K562 (cell line): ENCODE measurements around the gene WLS. TPM values are rescaled to one million over a fixed set of nuclear protein-coding genes. Genes with fewer than 3 reads are reported as not detected.

Experiments used
- ATAC-seq: fragments of 200-7000 bp; cut with Tn5 transposase; 3 replicates; pipeline ENCODE4 v1.9.1; 2020; ENCODE audit warnings: moderate library complexity
- BruUV-seq: library from RNA; stranded (reverse); fragments of 400-500 nt; replicated peaks from 2 replicates; lab custom pipeline; 2021; lab: Mats Ljungman, UMichigan
- CTCF ChIA-PET: fragments of 300-600 bp; formaldehyde crosslinking; extraction: SDS; loops from one replicate; lab custom pipeline; 2021; ENCODE audit warnings: low intra/inter-chr PET ratio; lab: Yijun Ruan, JAX
- POLR2A ChIA-PET: fragments of 300-600, 350-650 bp; sonication (Branson Sonifier 250); formaldehyde crosslinking; extraction: SDS; loops from one replicate; lab custom pipeline; 2021; ENCODE audit warnings: antibody characterized with exemption, inconsistent platforms; lab: Yijun Ruan, JAX
- DNase-seq, 4 experiments: peaks; one replicate each; pipeline versions ENCODE4 v3.0.0 to v3.0.0-alpha.2; 2011 to 2018; ENCODE audit warnings: low spot score in 3 of 4, mixed read lengths in 3 of 4; ENCODE audit errors: extremely low read depth in 1 of 4
- FAIRE-seq: peaks from 2 replicates; lab custom pipeline; 2011; peaks lifted over from hg19 to GRCh38; lab: Jason Lieb, UNC
- H2AFZ ChIP-seq: 2 replicates; pipeline ENCODE4 v1.6.0; 2011; ENCODE audit warnings: low read depth, low read length, control low read depth, inconsistent platforms
- H3K27ac ChIP-seq: fragments of 200-600 bp; 3 replicates; pipeline ENCODE4 v1.8.0; 2011; ENCODE audit warnings: low read depth, mild to moderate bottlenecking, control low read depth, inconsistent platforms, low read length, moderate library complexity, mixed read lengths; ENCODE audit errors: extremely low read depth
- H3K27me3 ChIP-seq, 2 experiments: fragments of 300-600 bp in 1 of 2; 2 replicates in 1 of 2; 3 replicates in 1 of 2; pipeline versions ENCODE4 v1.6.0 to v1.8.0; 2011; ENCODE audit warnings: inconsistent platforms in 2 of 2, low read length in 2 of 2, mild to moderate bottlenecking in 1 of 2, mixed read lengths in 1 of 2, moderate library complexity in 1 of 2; ENCODE audit not compliant: control insufficient read depth in 2 of 2, insufficient read depth in 2 of 2
- H3K36me3 ChIP-seq: fragments of 300-600 bp; 3 replicates; pipeline ENCODE4 v1.8.0; 2011; ENCODE audit warnings: mild to moderate bottlenecking, low read length, inconsistent platforms; ENCODE audit not compliant: control insufficient read depth, insufficient read depth
- H3K4me1 ChIP-seq, 2 experiments: fragments of 200-600 bp in 1 of 2; replicated peaks in 1 of 2; 2 replicates in 1 of 2; 3 replicates in 1 of 2; pipeline versions ENCODE4 v1.5.1 to v1.8.0; 2011; ENCODE audit warnings: inconsistent platforms in 2 of 2, low read length in 2 of 2, mild to moderate bottlenecking in 1 of 2, mixed read lengths in 1 of 2, moderate library complexity in 1 of 2; ENCODE audit not compliant: control insufficient read depth in 2 of 2, insufficient read depth in 2 of 2
- H3K4me2 ChIP-seq: 2 replicates; pipeline ENCODE4 v1.6.1; 2011; ENCODE audit warnings: low read length, control low read depth, inconsistent platforms, mixed read lengths; ENCODE audit not compliant: insufficient read depth
- H3K4me3 ChIP-seq: fragments of 200-600 bp; sonication (generic), shearing (Covaris generic); 2 replicates; pipeline ENCODE4 v1.5.1; 2016; ENCODE audit warnings: control low read depth, inconsistent platforms
- H3K79me2 ChIP-seq: fragments of 200-600 bp; 3 replicates; pipeline ENCODE4 v1.8.0; 2011; ENCODE audit warnings: low read length, inconsistent platforms; ENCODE audit not compliant: control insufficient read depth, insufficient read depth
- H3K9ac ChIP-seq, 2 experiments: 2 replicates each; pipeline versions ENCODE4 v1.6.0 to v1.6.1; 2011; ENCODE audit warnings: low read depth in 2 of 2, low read length in 2 of 2, control low read depth in 1 of 2, inconsistent platforms in 1 of 2, mild to moderate bottlenecking in 1 of 2, mixed read lengths in 1 of 2; ENCODE audit not compliant: insufficient read depth in 1 of 2
- H3K9me1 ChIP-seq: one replicate; pipeline ENCODE4 v1.6.0; 2011; ENCODE audit warnings: inconsistent platforms, mild to moderate bottlenecking, low read length, moderate library complexity; ENCODE audit not compliant: control insufficient read depth, insufficient read depth
- H3K9me3 ChIP-seq: replicated peaks from 2 replicates; pipeline ENCODE4 v1.5.1; 2011; ENCODE audit warnings: low read depth, low read length, inconsistent platforms; ENCODE audit not compliant: control insufficient read depth, insufficient read depth
- H4K20me1 ChIP-seq: replicated peaks from 2 replicates; pipeline ENCODE4 v1.6.1; 2011; ENCODE audit warnings: low read length, inconsistent platforms, mixed read lengths; ENCODE audit not compliant: control insufficient read depth, insufficient read depth
- ARID2 ChIP-seq: fragments of 450-650 bp; IDR thresholded peaks from 2 replicates; pipeline ENCODE4 v1.6.1; 2017; ENCODE audit warnings: antibody characterized with exemption, mild to moderate bottlenecking
- BACH1 ChIP-seq: fragments of 200-800 bp; sonication (Bioruptor generic); IDR thresholded peaks from 2 replicates; pipeline ENCODE4 v1.6.1; 2016; ENCODE audit warnings: missing genetic modification characterization, missing compliant biosample characterization
- BRD4 ChIP-seq: fragments of 200-600 bp; sonication (generic); IDR thresholded peaks from 2 replicates; pipeline ENCODE4 v1.6.1; 2017; ENCODE audit warnings: inconsistent platforms
- FOXA3 ChIP-seq, 2 experiments: fragments of 450-650 bp in 1 of 2; sonication (generic) in 1 of 2; formaldehyde crosslinking; IDR thresholded peaks in 1 of 2; conservative IDR thresholded peaks in 1 of 2; 2 replicates each; pipeline versions ENCODE4 v1.4.0 to v1.8.0; 2020 to 2022; ENCODE audit warnings: mild to moderate bottlenecking in 2 of 2, missing genetic modification reagents in 1 of 2
- NR0B1 ChIP-seq: fragments of 450-650 bp; IDR thresholded peaks from one replicate; pipeline ENCODE4 v1.6.1; 2018; ENCODE audit warnings: mild to moderate bottlenecking, moderate library complexity; ENCODE audit not compliant: partially characterized antibody
- RFX1 ChIP-seq: fragments of 450-650 bp; IDR thresholded peaks from 2 replicates; pipeline ENCODE4 v1.6.1; 2016; ENCODE audit warnings: mild to moderate bottlenecking, moderate library complexity
- SFPQ ChIP-seq: fragments of 200-400 bp; formaldehyde crosslinking; IDR thresholded peaks from 2 replicates; pipeline ENCODE4 v1.6.1; 2017; ENCODE audit warnings: mild to moderate bottlenecking, low read depth, low read length, moderate library complexity
- ZFP36 ChIP-seq: fragments of 150-350 bp; IDR thresholded peaks from 2 replicates; pipeline ENCODE4 v1.6.1; 2018; ENCODE audit warnings: low read length, low read depth; ENCODE audit not compliant: partially characterized antibody
- ZNF3 ChIP-seq: fragments of 250-450 bp; sonication (Bioruptor Pico); IDR thresholded peaks from 2 replicates; pipeline ENCODE4 v1.5.0; 2021; ENCODE audit warnings: mild to moderate bottlenecking, moderate library complexity
- WGBS: fragments of 100-300 bp; shearing (Covaris generic); methylation state at CpG from one replicate; pipeline ENCODE4 v1.1.6; 2016; ENCODE audit warnings: low coverage, mixed read lengths; ENCODE audit not compliant: insufficient coverage; ENCODE audit errors: missing lambda C conversion rate; 5-methylcytosine and 5-hydroxymethylcytosine counted together
- in situ Hi-C: fragments of 300-500 bp; cut with MboI; formaldehyde crosslinking; loops from 4 replicates; pipeline ENCODE4 v1.15.0; 2018; ENCODE audit warnings: inconsistent platforms, mixed read lengths
- intact Hi-C: fragments of 100-400 bp; cut with micrococcal nuclease; formaldehyde crosslinking; loops from 2 replicates; pipeline ENCODE4 v1.14.2; 2022
- polyA plus RNA-seq, 8 experiments: library from polyadenylated mRNA; depleted of rRNA in 4 of 8; stranded (reverse) in 5 of 8; unstranded in 3 of 8; fragments of >200 nt; fragmentation: Nextera tagmentation in 2 of 8; fragmentation: Illumina TruSeq in 1 of 8; extraction: Ambion mirVana in 2 of 8; extraction: Trizol in 1 of 8; gene quantifications; 2 replicates each; pipeline versions ENCODE4 v1.2.1 to v1.2.3, GENCODE V29; 2011 to 2014; ENCODE audit warnings: inconsistent platforms in 1 of 8, missing spikeins in 1 of 8
- total RNA-seq, 7 experiments: library from RNA; depleted of rRNA in 6 of 7; stranded (reverse); fragments of >200 nt in 6 of 7; fragmentation: Illumina TruSeq in 2 of 7; extraction: Trizol in 2 of 7; gene quantifications; 2 replicates each; pipeline versions ENCODE4 v1.2.1 to v1.2.3, GENCODE V29; 2011 to 2021; ENCODE audit warnings: low replicate concordance in 1 of 7

The WLS gene
- total and polyA plus RNA-seq, 9 of the 15 experiments (the other 6 are each of a cell fraction or from before 2014, with no cell fraction given), result 0.47 TPM; not detected in 8

GRCh38 chr1:68210027-68210426 is 22.3 kb downstream of the WLS start:
- peak; percentile 44 for TF ChIP-seq RFX1
- no peak for TF ChIP-seq NR0B1
- H3K9me1 ChIP-seq, result no peaks in the 10 kb centered on the region
- intact Hi-C loops (no loop called here), in situ Hi-C loops (no loop called here)
- no peak for ATAC-seq
- H3K9me3 ChIP-seq, result no peaks in the 10 kb centered on the region
- DNase-seq, result no peak
- ChIA-PET CTCF (interaction anchor here (0.6 kb wide), 1 partner anchor 9 kb away, joined by 6 read pairs; no protein-coding TSS in a partner anchor), POLR2A (interaction anchor here (0.9 kb wide), 2 partner anchors 9 to 18 kb away, joined by 3 read pairs; no protein-coding TSS in a partner anchor)
- no peaks in the 10 kb centered on the region for H4K20me1 ChIP-seq
- H3K27me3 ChIP-seq, result no peaks in the 10 kb centered on the region
- no peaks in the 10 kb centered on the region for H3K4me1 ChIP-seq
- no peak overlapping the region for H3K27ac ChIP-seq
- no peak overlapping the region for H3K4me2 ChIP-seq
- no TSS peak for BruUV-seq
- no peak overlapping the region for H2AFZ ChIP-seq
- no peak overlapping the region for H3K9ac ChIP-seq
- FAIRE-seq, result no peak
- no peaks in the 10 kb centered on the region for H3K79me2 ChIP-seq
- H3K4me3 ChIP-seq, result no peak overlapping the region
- no peaks in the 10 kb centered on the region for H3K36me3 ChIP-seq

GRCh38 chr1:68206848-68207689 is 25.3 kb downstream of the WLS start:
- Histone ChIP-seq H3K9ac (no peak overlapping the region), H3K9me1 (no peaks in the 10 kb centered on the region), H3K9me3 (no peaks in the 10 kb centered on the region), H4K20me1 (no peaks in the 10 kb centered on the region), H3K4me1 (no peaks in the 10 kb centered on the region), H3K4me2 (no peak overlapping the region), H3K4me3 (no peak overlapping the region), H3K36me3 (no peaks in the 10 kb centered on the region), H3K27ac (no peak overlapping the region), H2AFZ (no peak overlapping the region), H3K79me2 (no peaks in the 10 kb centered on the region), H3K27me3 (no peaks in the 10 kb centered on the region)
- ChIA-PET CTCF (no interaction called here), POLR2A (no interaction called here)
- 0% methylated on average over 3 of the region's 3 CpGs for WGBS
- DNase-seq, result no peak
- TF ChIP-seq ZNF3 (no peak), BRD4 (no peak), FOXA3 (CRISPR knock-in tag; conservative IDR thresholded peaks at IDR 0.05 in 1 of 2, IDR thresholded peaks at IDR 0.05 in 1 of 2) (no peak), SFPQ (no peak), ARID2 (no peak), BACH1 (no peak), ZFP36 (no peak)
- intact Hi-C loops, result no loop called here
- ATAC-seq, result no peak
- in situ Hi-C loops, result no loop called here
- FAIRE-seq, result no peak
- no TSS peak for BruUV-seq
